C4-2B (cell line): ENCODE results near the gene OR10J4.
"Not testable (repeated sequence)": the region's sequence is repeated elsewhere in the genome, so short reads cannot be mapped to it uniquely, and the experiment has no call there.

Experiments
- ZFX ChIP-seq: fragments of 450-650 bp; IDR thresholded peaks from 2 replicates; pipeline ENCODE4 v1.6.1; 2017
- TF ChIP-seq, protein P1 (sequence below): fragments of 450-650 bp; conservative IDR thresholded peaks from 2 replicates; pipeline ENCODE4 v1.5.1; 2017; ENCODE audit warnings: mild to moderate bottlenecking

DNA sequence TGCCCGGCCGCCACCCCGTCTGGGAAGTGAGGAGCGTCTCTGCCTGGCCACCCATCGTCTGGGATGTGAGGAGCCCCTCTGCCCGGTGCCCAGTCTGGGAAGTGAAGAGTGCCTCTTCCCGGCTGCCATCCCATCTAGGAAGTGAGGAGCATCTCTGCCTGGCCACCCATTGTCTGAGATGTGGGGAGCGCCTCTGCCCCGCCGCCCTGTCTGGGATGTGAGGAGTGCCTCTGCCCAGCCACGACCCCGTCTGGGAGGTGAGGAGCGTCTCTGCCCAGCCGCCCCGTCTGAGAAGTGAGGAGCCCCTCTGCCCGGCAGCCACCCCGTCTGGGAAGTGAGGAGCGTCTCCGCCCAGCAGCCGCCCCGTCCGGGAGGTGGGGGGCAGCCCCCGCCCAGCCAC is 17.6 kb downstream of the OR10J4 start:
- TF ChIP-seq, protein P1, sequence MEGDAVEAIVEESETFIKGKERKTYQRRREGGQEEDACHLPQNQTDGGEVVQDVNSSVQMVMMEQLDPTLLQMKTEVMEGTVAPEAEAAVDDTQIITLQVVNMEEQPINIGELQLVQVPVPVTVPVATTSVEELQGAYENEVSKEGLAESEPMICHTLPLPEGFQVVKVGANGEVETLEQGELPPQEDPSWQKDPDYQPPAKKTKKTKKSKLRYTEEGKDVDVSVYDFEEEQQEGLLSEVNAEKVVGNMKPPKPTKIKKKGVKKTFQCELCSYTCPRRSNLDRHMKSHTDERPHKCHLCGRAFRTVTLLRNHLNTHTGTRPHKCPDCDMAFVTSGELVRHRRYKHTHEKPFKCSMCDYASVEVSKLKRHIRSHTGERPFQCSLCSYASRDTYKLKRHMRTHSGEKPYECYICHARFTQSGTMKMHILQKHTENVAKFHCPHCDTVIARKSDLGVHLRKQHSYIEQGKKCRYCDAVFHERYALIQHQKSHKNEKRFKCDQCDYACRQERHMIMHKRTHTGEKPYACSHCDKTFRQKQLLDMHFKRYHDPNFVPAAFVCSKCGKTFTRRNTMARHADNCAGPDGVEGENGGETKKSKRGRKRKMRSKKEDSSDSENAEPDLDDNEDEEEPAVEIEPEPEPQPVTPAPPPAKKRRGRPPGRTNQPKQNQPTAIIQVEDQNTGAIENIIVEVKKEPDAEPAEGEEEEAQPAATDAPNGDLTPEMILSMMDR: not testable (repeated sequence)
- not testable (repeated sequence) for TF ChIP-seq ZFX
